ENCODE data around the gene LRRC45. TPM values are rescaled to one million over a fixed set of nuclear protein-coding genes. Genes with fewer than 3 reads are reported as not detected.

The LRRC45 gene
- total and polyA plus RNA-seq, 2 of the 4 experiments (the other 2 are of a cell fraction), result 7.2 to 10.2 TPM

DNA sequence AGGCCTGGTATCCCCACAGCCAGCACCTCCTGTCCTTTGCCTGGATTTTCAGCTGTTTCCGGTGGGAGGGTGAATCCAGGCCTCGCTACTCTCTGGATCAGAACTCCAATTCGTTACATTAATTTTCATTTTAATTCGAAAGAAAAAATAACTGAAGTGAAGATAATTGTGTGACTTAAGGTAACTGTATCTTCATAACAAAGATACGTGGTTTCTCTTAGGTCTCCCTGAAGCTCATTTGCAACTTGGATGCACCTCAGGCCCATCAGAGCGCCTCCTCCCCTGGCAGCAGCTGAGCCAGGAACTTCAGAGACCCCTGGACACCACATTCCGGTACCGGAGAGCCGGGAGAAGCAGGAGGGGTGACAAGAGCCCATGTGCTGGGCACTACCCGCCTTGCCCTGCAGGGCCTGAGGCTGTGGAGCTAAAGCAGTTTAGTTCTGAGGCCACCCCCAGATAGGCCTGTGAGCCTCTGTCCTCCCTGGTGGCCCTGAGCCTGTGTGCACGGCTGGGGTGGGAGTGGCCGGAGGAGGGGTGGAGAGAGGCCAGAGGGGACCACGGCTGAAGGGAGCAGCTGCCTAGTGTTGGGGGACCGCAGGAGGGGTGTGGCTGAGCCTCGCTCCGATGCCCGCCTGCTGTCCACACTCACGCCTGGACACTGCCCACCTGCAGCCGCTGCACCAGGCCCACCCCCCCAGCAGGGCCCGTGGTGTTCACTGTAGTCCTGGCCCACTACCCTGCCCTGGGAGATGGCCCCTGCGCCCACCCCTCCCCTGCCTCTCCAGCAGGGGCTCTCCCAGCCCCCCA is 53.9 kb downstream of the LRRC45 start:
- ATAC-seq (ENCODE audit: low read depth), result peak; percentile 52; the same call in 1 of the 2 replicates
- Histone ChIP-seq H3K79me1 (ENCODE audit: low read depth in 1 of 2, low read length in 2 of 2) (no peaks in the 10 kb centered on the region), H2BK15ac (ENCODE audit: low read depth, low read length) (no peak overlapping the region), H4K20me1 (ENCODE audit: insufficient read depth, low read length) (no peaks in the 10 kb centered on the region; the same call in 1 of the 2 replicates), H2BK20ac (ENCODE audit: low read depth, low read length) (no peak overlapping the region), H2AK5ac (ENCODE audit: low read depth, low read length) (no peak overlapping the region), H4K5ac (ENCODE audit: low read depth, low read length) (no peak overlapping the region), H3K4me1 (ENCODE audit: control insufficient read depth, insufficient read depth, low read length) (no peaks in the 10 kb centered on the region), H3K18ac (ENCODE audit: low read depth, low read length) (no peak overlapping the region), H3K27me3 (ENCODE audit: control insufficient read depth, insufficient read depth, low read length) (no peaks in the 10 kb centered on the region), H3K4me3 (ENCODE audit: insufficient read depth, low read depth, low read length) (no peak overlapping the region), H2BK120ac (ENCODE audit: low read depth, low read length) (no peak overlapping the region), H3K4ac (ENCODE audit: low read depth, low read length) (no peak overlapping the region), H2BK5ac (ENCODE audit: low read depth, low read length, poor library complexity, severe bottlenecking) (no peak overlapping the region), H2AFZ (replicated peaks; ENCODE audit: low read length, poor library complexity) (no peak overlapping the region), H3K9me3 (ENCODE audit: control insufficient read depth, insufficient read depth, low read length) (no peaks in the 10 kb centered on the region), H3K9me1 (ENCODE audit: insufficient read depth, low read length) (no peaks in the 10 kb centered on the region), H3K23ac (ENCODE audit: low read depth, low read length) (no peak overlapping the region), H3K9ac (ENCODE audit: low read depth, low read length) (no peak overlapping the region), H3K4me2 (ENCODE audit: low read depth, low read length) (no peak overlapping the region), H3K27ac (ENCODE audit: insufficient read depth, low read length) (no peak overlapping the region), H3K14ac (replicated peaks; ENCODE audit: low read depth, low read length) (no peak overlapping the region), H3K36me3 (ENCODE audit: control insufficient read depth, insufficient read depth, low read length) (peaks cover 29% of the 10 kb centered on the region), H3K56ac (ENCODE audit: extremely low read depth, insufficient read depth, low read length) (no peak overlapping the region), H4K8ac (ENCODE audit: low read depth in 2 of 2, low read length in 2 of 2) (no peak overlapping the region), H4K91ac (ENCODE audit: insufficient read depth, low read depth, low read length) (no peak overlapping the region), H2AK9ac (replicated peaks; ENCODE audit: low read depth, low read length, poor library complexity) (no peak overlapping the region)
- BruUV-seq (replicated peaks), result no TSS peak
- no peak for DNase-seq
- intact Hi-C loops (cut with micrococcal nuclease) (no loop called here), in situ Hi-C loops (cut with MboI; ENCODE audit: low sequenced_read_pairs) (no loop called here), dilution Hi-C loops (cut with HindIII; ENCODE audit: low sequenced_read_pairs, unreplicated experiment) (no loop called here)
- POLR2A ChIA-PET (ENCODE audit: unreplicated experiment), result no interaction called here
- no peak for TF ChIP-seq BHLHE40 (IDR thresholded peaks at IDR 0.05; ENCODE audit: low read depth, low read length)
- TF ChIP-seq CTCF (conservative IDR thresholded peaks at IDR 0.05; ENCODE audit: low read depth, low read length), result no peak
- no peak for TF ChIP-seq MAZ (IDR thresholded peaks at IDR 0.05; ENCODE audit: borderline replicate concordance, low read depth, low read length)
- TF ChIP-seq CHD1 (IDR thresholded peaks at IDR 0.05; ENCODE audit: low read depth, low read length), result no peak
- TF ChIP-seq RFX5 (IDR thresholded peaks at IDR 0.05; ENCODE audit: low read depth, low read length), result no peak
- no peak for TF ChIP-seq MXI1 (IDR thresholded peaks at IDR 0.05; ENCODE audit: borderline replicate concordance, low read depth, low read length)
- TF ChIP-seq, protein P1, sequence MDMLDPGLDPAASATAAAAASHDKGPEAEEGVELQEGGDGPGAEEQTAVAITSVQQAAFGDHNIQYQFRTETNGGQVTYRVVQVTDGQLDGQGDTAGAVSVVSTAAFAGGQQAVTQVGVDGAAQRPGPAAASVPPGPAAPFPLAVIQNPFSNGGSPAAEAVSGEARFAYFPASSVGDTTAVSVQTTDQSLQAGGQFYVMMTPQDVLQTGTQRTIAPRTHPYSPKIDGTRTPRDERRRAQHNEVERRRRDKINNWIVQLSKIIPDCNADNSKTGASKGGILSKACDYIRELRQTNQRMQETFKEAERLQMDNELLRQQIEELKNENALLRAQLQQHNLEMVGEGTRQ (IDR thresholded peaks at IDR 0.05; ENCODE audit: low read depth, low read length), result no peak
- no peak for TF ChIP-seq POLR2A (IDR thresholded peaks at IDR 0.05; ENCODE audit: low read depth, low read length)
- no peak for TF ChIP-seq RCOR1 (IDR thresholded peaks at IDR 0.05; ENCODE audit: insufficient replicate concordance, low read length)
- 63% methylated on average over 8 of the region's 21 CpGs; no CpG with 5 or more reads in 1 of the 2 experiments for whole genome bisulfite sequencing, 2 experiments (ENCODE audit: extremely low coverage in 2 of 2, insufficient read length in 1 of 2)
- CTCF ChIA-PET, result no interaction called here

Measured in IMR-90 (cell line).